ENCODE measurements around the gene RHEX. TPM values are rescaled to one million over a fixed set of nuclear protein-coding genes. Genes with fewer than 3 reads are reported as not detected.

Gene RHEX
- not detected in 2 replicates for total RNA-seq

GRCh38 chr1:206052919-206053610, at the start of gene RHEX:
TSS of gene RHEX (plus strand) at chr1:206053173. CDS start at chr1:206097829, 44,656 bp downstream.

GRCh38 chr1:206023695-206024094, 29.3 kb upstream of the RHEX start, which contains the start of gene CTSE:
TSS of gene CTSE (minus strand) at chr1:206023895. CDS start at chr1:206023791, 104 bp downstream.

GRCh38 chr1:206117151-206117948, 64.4 kb downstream of the RHEX start, which contains the start of gene AVPR1B:
TSS of gene AVPR1B (minus strand) at chr1:206117388. CDS start at chr1:206116890, 498 bp downstream.

Other genes starting within 250 kb of the RHEX start
- 10.1 and 13.4 TPM in 2 replicates for gene SLC41A1, start 240.0 kb upstream of the RHEX start, total RNA-seq
- gene PM20D1, start 203.0 kb upstream of the RHEX start, total RNA-seq = under 0.01 TPM in 1 of 2 replicates, not detected in the other
- not detected in 2 replicates for gene SLC26A9, start 109.7 kb upstream of the RHEX start, total RNA-seq
- gene RAB7B, start 49.8 kb upstream of the RHEX start, total RNA-seq = 3.2 and 3.4 TPM in 2 replicates
- gene CTSE, start 29.3 kb upstream of the RHEX start, total RNA-seq = not detected in 2 replicates
- not detected in 2 replicates for gene AVPR1B, start 64.2 kb downstream of the RHEX start, total RNA-seq
- gene FAM72A, start 149.7 kb downstream of the RHEX start, total RNA-seq = 6.7 and 10.3 TPM in 2 replicates
- 37.2 and 40.3 TPM in 2 replicates for gene SRGAP2, start 150.4 kb downstream of the RHEX start, total RNA-seq